AG09319 (cell line): Measurements from ENCODE around the gene DDIT4L.

Experiments
- DNase-seq: peaks from one replicate; pipeline ENCODE4 v3.0.0-alpha.2; 2010; ENCODE audit warnings: low read depth; ENCODE audit errors: extremely low read depth
- CTCF ChIP-seq: IDR thresholded peaks from 2 replicates; pipeline ENCODE4 v1.5.1; 2011; ENCODE audit warnings: low read depth, mild to moderate bottlenecking, inconsistent platforms, low read length, moderate library complexity

DDIT4L gene

GRCh38 chr4:100177126-100177525, 13.1 kb downstream of the DDIT4L start:
- no peak for DNase-seq
- no peak for TF ChIP-seq CTCF

- no peak for DNase-seq
- TF ChIP-seq CTCF: no peak
These were observed 14.4 kb downstream of the DDIT4L start for GRCh38 chr4:100175858-100176257.

GRCh38 chr4:100174985-100175383, 15.3 kb downstream of the DDIT4L start:
- TF ChIP-seq CTCF: no peak
- no peak for DNase-seq

- no peak for DNase-seq
- no peak for TF ChIP-seq CTCF
These were observed 19.3 kb downstream of the DDIT4L start for GRCh38 chr4:100170986-100171385.

- no peak for DNase-seq
- no peak for TF ChIP-seq CTCF
These were observed 20.5 kb downstream of the DDIT4L start for GRCh38 chr4:100169491-100170485.

GRCh38 chr4:100168521-100168920, 21.7 kb downstream of the DDIT4L start:
- peak; percentile 32 for DNase-seq
- no peak for TF ChIP-seq CTCF

- TF ChIP-seq CTCF: no peak
- DNase-seq: no peak
These were observed 23.8 kb downstream of the DDIT4L start for GRCh38 chr4:100166297-100167039.
